ENCODE results near the gene RPGRIP1L. TPM values are rescaled to one million over a fixed set of nuclear protein-coding genes. Genes with fewer than 3 reads are reported as not detected.
"Not testable (repeated sequence)": the region's sequence is repeated elsewhere in the genome, so short reads cannot be mapped to it uniquely, and the experiment has no call there.

RPGRIP1L gene
- total and polyA plus RNA-seq, 5 donors from 2014 or later = 1.5 to 3.2 (median 1.9) TPM

GRCh38 chr16:53690771-53691170, 12.9 kb downstream of the RPGRIP1L start:
- no peaks in the 10 kb centered on the region for H3K27me3 ChIP-seq (ENCODE audit: control insufficient read depth, insufficient read depth, low read length)
- Mint-ChIP-seq H3K4me1 (peaks cover 0 to 7% (median 3%) of the 10 kb centered on the region in 4 donors), H3K27ac (no peak overlapping the region), H3K36me3 (peaks cover 18% of the 10 kb centered on the region), H3K4me3 (no peak overlapping the region), H3K9me3 (peaks cover 0 to 1% (median 0%) of the 10 kb centered on the region in 7 donors), H3K27me3 (no peaks in the 10 kb centered on the region)
- H3K36me3 ChIP-seq (ENCODE audit: control insufficient read depth, insufficient read depth, low read length) = no peaks in the 10 kb centered on the region
- no peak overlapping the region for H3K4me3 ChIP-seq (ENCODE audit: low read depth, low read length)
- ATAC-seq (ENCODE audit: low read depth in 2 of 2) (no peak), DNase-seq (no peak)
- no peaks in the 10 kb centered on the region for H3K4me1 ChIP-seq (ENCODE audit: control insufficient read depth, insufficient read depth, low read length, poor library complexity, severe bottlenecking)
- no peaks in the 10 kb centered on the region for H3K9me3 ChIP-seq (ENCODE audit: control insufficient read depth in 2 of 2, low read length in 2 of 2)
- no peak overlapping the region for H3K27ac ChIP-seq (ENCODE audit: insufficient read depth, low read length, poor library complexity, severe bottlenecking)

- Mint-ChIP-seq H3K36me3 (peaks cover 21% of the 10 kb centered on the region), H3K27ac (no peak overlapping the region), H3K9me3 (peaks cover 0 to 9% (median 0%) of the 10 kb centered on the region in 7 donors), H3K4me3 (no peak overlapping the region), H3K27me3 (no peaks in the 10 kb centered on the region), H3K4me1 (peaks cover 0 to 7% (median 3%) of the 10 kb centered on the region in 4 donors)
- ATAC-seq (ENCODE audit: low read depth in 2 of 2) = no peak
- Histone ChIP-seq H3K36me3 (ENCODE audit: control insufficient read depth, insufficient read depth, low read length) (no peaks in the 10 kb centered on the region), H3K9me3 (ENCODE audit: control insufficient read depth in 2 of 2, low read length in 2 of 2) (no peaks in the 10 kb centered on the region), H3K27me3 (ENCODE audit: control insufficient read depth, insufficient read depth, low read length) (no peaks in the 10 kb centered on the region), H3K4me3 (ENCODE audit: low read depth, low read length) (no peak overlapping the region), H3K27ac (ENCODE audit: insufficient read depth, low read length, poor library complexity, severe bottlenecking) (no peak overlapping the region), H3K4me1 (ENCODE audit: control insufficient read depth, insufficient read depth, low read length, poor library complexity, severe bottlenecking) (no peaks in the 10 kb centered on the region)
- no peak for DNase-seq
Measured at GRCh38 chr16:53689636-53690035, 14.0 kb downstream of the RPGRIP1L start.

- Histone ChIP-seq H3K4me1 (ENCODE audit: control insufficient read depth, insufficient read depth, low read length, poor library complexity, severe bottlenecking) (no peaks in the 10 kb centered on the region), H3K36me3 (ENCODE audit: control insufficient read depth, insufficient read depth, low read length) (no peaks in the 10 kb centered on the region), H3K9me3 (ENCODE audit: control insufficient read depth in 2 of 2, low read length in 2 of 2) (no peaks in the 10 kb centered on the region), H3K27ac (ENCODE audit: insufficient read depth, low read length, poor library complexity, severe bottlenecking) (no peak overlapping the region), H3K27me3 (ENCODE audit: control insufficient read depth, insufficient read depth, low read length) (no peaks in the 10 kb centered on the region), H3K4me3 (ENCODE audit: low read depth, low read length) (no peak overlapping the region)
- ATAC-seq (ENCODE audit: low read depth in 2 of 2) (no peak), DNase-seq (no peak)
- no peaks in the 10 kb centered on the region for H3K27me3 Mint-ChIP-seq
- peaks cover 0 to 9% (median 4%) of the 10 kb centered on the region in 4 donors for H3K4me1 Mint-ChIP-seq
- H3K9me3 Mint-ChIP-seq = peaks cover 0 to 16% (median 0%) of the 10 kb centered on the region in 7 donors
- H3K36me3 Mint-ChIP-seq = peaks cover 24% of the 10 kb centered on the region
- H3K27ac Mint-ChIP-seq = no peak overlapping the region
- H3K4me3 Mint-ChIP-seq = no peak overlapping the region
Measured at GRCh38 chr16:53686710-53687109, 16.9 kb downstream of the RPGRIP1L start.

GRCh38 chr16:53685334-53685733, 18.3 kb downstream of the RPGRIP1L start:
- DNase-seq; H3K27me3 Mint-ChIP-seq; H3K27ac ChIP-seq (ENCODE audit: insufficient read depth, low read length, poor library complexity, severe bottlenecking); H3K36me3 ChIP-seq (ENCODE audit: control insufficient read depth, insufficient read depth, low read length); ATAC-seq (ENCODE audit: low read depth in 2 of 2); H3K9me3 ChIP-seq (ENCODE audit: control insufficient read depth in 2 of 2, low read length in 2 of 2); H3K27me3 ChIP-seq (ENCODE audit: control insufficient read depth, insufficient read depth, low read length); H3K4me1 ChIP-seq (ENCODE audit: control insufficient read depth, insufficient read depth, low read length, poor library complexity, severe bottlenecking); H3K4me3 Mint-ChIP-seq; H3K4me3 ChIP-seq (ENCODE audit: low read depth, low read length): not testable (repeated sequence)
- Mint-ChIP-seq H3K9me3 (peaks cover 0 to 16% (median 0%) of the 10 kb centered on the region in 7 donors), H3K36me3 (peaks cover 21% of the 10 kb centered on the region), H3K4me1 (peaks cover 0 to 13% (median 4%) of the 10 kb centered on the region in 4 donors), H3K27ac (peak overlapping the region in 1 of 3 donors; percentile 17)

DNA sequence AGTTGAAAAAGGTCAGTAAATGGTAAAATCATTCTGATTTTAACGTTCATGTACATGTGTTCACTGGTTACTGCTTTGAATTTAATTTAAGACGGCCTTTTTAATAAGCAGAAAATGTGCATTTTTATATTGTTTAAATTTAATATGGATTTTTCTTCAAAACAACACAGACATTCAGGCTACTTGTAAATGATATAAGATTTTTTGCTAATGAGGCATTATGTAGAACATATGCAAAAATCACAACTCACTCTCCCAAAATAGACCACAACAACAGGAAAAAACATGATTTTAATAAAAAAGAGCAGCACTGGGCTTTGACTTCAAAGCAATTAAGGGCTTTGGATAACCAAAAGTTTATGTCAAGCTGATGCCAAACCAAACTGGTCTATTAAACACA, 22.3 kb downstream of the RPGRIP1L start:
- ATAC-seq (ENCODE audit: low read depth in 2 of 2) = no peak
- Histone ChIP-seq H3K36me3 (ENCODE audit: control insufficient read depth, insufficient read depth, low read length) (no peaks in the 10 kb centered on the region), H3K9me3 (ENCODE audit: control insufficient read depth in 2 of 2, low read length in 2 of 2) (no peaks in the 10 kb centered on the region), H3K27me3 (ENCODE audit: control insufficient read depth, insufficient read depth, low read length) (no peaks in the 10 kb centered on the region), H3K4me1 (ENCODE audit: control insufficient read depth, insufficient read depth, low read length, poor library complexity, severe bottlenecking) (no peaks in the 10 kb centered on the region), H3K27ac (ENCODE audit: insufficient read depth, low read length, poor library complexity, severe bottlenecking) (no peak overlapping the region), H3K4me3 (ENCODE audit: low read depth, low read length) (no peak overlapping the region)
- peaks cover 21% of the 10 kb centered on the region for H3K36me3 Mint-ChIP-seq
- no peak overlapping the region for H3K27ac Mint-ChIP-seq
- no peaks in the 10 kb centered on the region for H3K27me3 Mint-ChIP-seq
- peaks cover 0 to 13% (median 3%) of the 10 kb centered on the region in 4 donors for H3K4me1 Mint-ChIP-seq
- peaks cover 0 to 16% (median 1%) of the 10 kb centered on the region in 7 donors for H3K9me3 Mint-ChIP-seq
- no peak overlapping the region for H3K4me3 Mint-ChIP-seq
- no peak for DNase-seq

GRCh38 chr16:53680756-53681155, 22.9 kb downstream of the RPGRIP1L start:
- no peak overlapping the region for H3K27ac ChIP-seq (ENCODE audit: insufficient read depth, low read length, poor library complexity, severe bottlenecking)
- Mint-ChIP-seq H3K36me3 (peaks cover 21% of the 10 kb centered on the region), H3K9me3 (peaks cover 0 to 16% (median 0%) of the 10 kb centered on the region in 7 donors), H3K27me3 (no peaks in the 10 kb centered on the region), H3K4me3 (no peak overlapping the region), H3K4me1 (peaks cover 0 to 9% (median 0%) of the 10 kb centered on the region in 4 donors), H3K27ac (no peak overlapping the region)
- H3K9me3 ChIP-seq (ENCODE audit: control insufficient read depth in 2 of 2, low read length in 2 of 2) = no peaks in the 10 kb centered on the region
- DNase-seq (no peak), ATAC-seq (ENCODE audit: low read depth in 2 of 2) (no peak)
- H3K4me3 ChIP-seq (ENCODE audit: low read depth, low read length) = no peak overlapping the region
- H3K4me1 ChIP-seq (ENCODE audit: control insufficient read depth, insufficient read depth, low read length, poor library complexity, severe bottlenecking) = no peaks in the 10 kb centered on the region
- no peaks in the 10 kb centered on the region for H3K27me3 ChIP-seq (ENCODE audit: control insufficient read depth, insufficient read depth, low read length)
- H3K36me3 ChIP-seq (ENCODE audit: control insufficient read depth, insufficient read depth, low read length) = no peaks in the 10 kb centered on the region

- ATAC-seq (ENCODE audit: low read depth in 2 of 2) (no peak), DNase-seq (peak in 1 of 3 donors; percentile 3)
- Histone ChIP-seq H3K9me3 (ENCODE audit: control insufficient read depth in 2 of 2, low read length in 2 of 2) (no peaks in the 10 kb centered on the region), H3K4me3 (ENCODE audit: low read depth, low read length) (no peak overlapping the region), H3K36me3 (ENCODE audit: control insufficient read depth, insufficient read depth, low read length) (no peaks in the 10 kb centered on the region), H3K4me1 (ENCODE audit: control insufficient read depth, insufficient read depth, low read length, poor library complexity, severe bottlenecking) (no peaks in the 10 kb centered on the region), H3K27me3 (ENCODE audit: control insufficient read depth, insufficient read depth, low read length) (no peaks in the 10 kb centered on the region), H3K27ac (ENCODE audit: insufficient read depth, low read length, poor library complexity, severe bottlenecking) (no peak overlapping the region)
- Mint-ChIP-seq H3K4me3 (no peak overlapping the region), H3K27me3 (no peaks in the 10 kb centered on the region), H3K4me1 (peaks cover 0 to 9% (median 0%) of the 10 kb centered on the region in 4 donors), H3K36me3 (peaks cover 11% of the 10 kb centered on the region), H3K9me3 (peaks cover 0 to 7% (median 0%) of the 10 kb centered on the region in 7 donors), H3K27ac (no peak overlapping the region)
Measured at GRCh38 chr16:53678756-53679343, 24.8 kb downstream of the RPGRIP1L start.

DNA sequence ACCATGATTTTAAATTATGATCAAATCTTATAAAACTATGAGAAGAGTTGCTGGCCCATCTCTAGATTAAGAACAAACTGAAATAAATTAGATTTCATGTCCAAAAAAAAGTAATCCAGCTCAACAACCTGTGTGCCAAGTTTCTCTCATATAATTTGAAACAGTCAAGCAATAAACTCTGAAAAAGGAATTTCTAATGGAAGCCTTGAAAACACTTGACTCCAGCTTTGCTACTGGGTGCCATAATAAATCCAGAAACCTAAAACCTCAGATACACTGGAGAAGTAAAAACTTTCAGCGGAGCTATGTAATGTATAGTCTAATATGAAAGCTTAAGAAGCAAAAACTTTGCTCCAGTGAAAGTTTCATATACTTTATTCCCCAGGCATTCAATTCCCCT, 25.5 kb downstream of the RPGRIP1L start:
- no peaks in the 10 kb centered on the region for H3K9me3 ChIP-seq (ENCODE audit: control insufficient read depth in 2 of 2, low read length in 2 of 2)
- Mint-ChIP-seq H3K9me3 (peaks cover 0 to 2% (median 0%) of the 10 kb centered on the region in 7 donors), H3K4me1 (peaks cover 0 to 6% (median 0%) of the 10 kb centered on the region in 4 donors), H3K27ac (no peak overlapping the region), H3K36me3 (peaks cover 7% of the 10 kb centered on the region), H3K4me3 (no peak overlapping the region), H3K27me3 (no peaks in the 10 kb centered on the region)
- no peaks in the 10 kb centered on the region for H3K36me3 ChIP-seq (ENCODE audit: control insufficient read depth, insufficient read depth, low read length)
- no peaks in the 10 kb centered on the region for H3K27me3 ChIP-seq (ENCODE audit: control insufficient read depth, insufficient read depth, low read length)
- H3K27ac ChIP-seq (ENCODE audit: insufficient read depth, low read length, poor library complexity, severe bottlenecking) = no peak overlapping the region
- H3K4me3 ChIP-seq (ENCODE audit: low read depth, low read length) = no peak overlapping the region
- DNase-seq (no peak), ATAC-seq (ENCODE audit: low read depth in 2 of 2) (no peak)
- H3K4me1 ChIP-seq (ENCODE audit: control insufficient read depth, insufficient read depth, low read length, poor library complexity, severe bottlenecking) = no peaks in the 10 kb centered on the region

Data from CD4-positive, CD25-positive, alpha-beta regulatory T cell (primary cell).